Measurements from ENCODE around the gene RGL4. TPM values are rescaled to one million over a fixed set of nuclear protein-coding genes. Genes with fewer than 3 reads are reported as not detected.

Gene RGL4
- total and polyA plus RNA-seq, 2 of the 13 experiments (the other 11 are each of a cell fraction or from before 2014, with no cell fraction given), result not detected

DNA sequence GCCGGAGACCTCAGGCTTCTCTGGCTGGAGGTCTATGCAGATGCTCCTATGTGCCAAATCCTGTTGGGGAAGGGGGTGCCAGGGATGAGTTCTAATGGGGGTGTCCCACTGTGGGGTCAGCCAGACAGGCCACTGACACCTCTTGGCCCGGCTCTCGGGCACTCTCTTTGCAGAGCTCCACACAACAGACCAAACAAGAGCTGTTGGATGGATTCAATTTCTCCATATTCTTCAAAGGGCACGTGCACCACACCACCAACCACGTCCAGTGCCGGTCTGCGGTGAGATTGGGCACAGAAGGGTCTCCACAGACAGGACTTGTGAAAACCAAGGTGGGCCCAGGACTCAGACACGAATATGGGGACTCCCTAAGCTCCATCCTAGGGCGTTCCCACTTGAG, 2.2 kb upstream of the RGL4 start:
- ChIA-PET CTCF (ENCODE audit: low intra/inter-chr PET ratio, low total read pairs) (no interaction called here), POLR2A (interaction anchor here (1.2 kb wide), 1 partner anchor 29 kb away, joined by 3 read pairs; no protein-coding TSS in a partner anchor)
- H3K4me3 ChIP-seq (replicated peaks in 1 of 3; ENCODE audit: insufficient read depth in 1 of 3, low read depth in 2 of 3, low read length in 3 of 3), result no peak overlapping the region
- H3K4me1 ChIP-seq (ENCODE audit: insufficient read depth, low read length), result peaks cover 15% of the 10 kb centered on the region
- ATAC-seq (no peak), FAIRE-seq (no peak), DNase-seq (ENCODE audit: low spot score) (no peak)
- BruUV-seq (replicated peaks), result no TSS peak
- H3K27me3 ChIP-seq (ENCODE audit: control insufficient read depth in 1 of 2, insufficient read depth in 2 of 2, low read length in 2 of 2), result no peaks in the 10 kb centered on the region
- no peaks in the 10 kb centered on the region for H3K9me3 ChIP-seq (ENCODE audit: low read length)
- peaks cover 6 to 18% of the 10 kb centered on the region in 2 experiments; a peak in 3 of 5 replicates for H3K36me3 ChIP-seq (replicated peaks in 1 of 2; ENCODE audit: control insufficient read depth in 1 of 2, insufficient read depth in 2 of 2, low read length in 2 of 2)
- peaks cover 6% of the 10 kb centered on the region; the same call in 1 of the 2 replicates for H4K20me1 ChIP-seq (ENCODE audit: insufficient read depth, low read length)
- no peak overlapping the region for H3K9ac ChIP-seq (ENCODE audit: insufficient read depth, low read depth, low read length)
- no peak overlapping the region for H2AFZ ChIP-seq (ENCODE audit: low read length)
- 95% methylated on average over 4 of the region's 9 CpGs for WGBS (ENCODE audit: low lambda C conversion rate)
- no peak overlapping the region for H3K27ac ChIP-seq (ENCODE audit: extremely low read length, insufficient read depth, low read length)
- no peaks in the 10 kb centered on the region for H3K79me2 ChIP-seq (ENCODE audit: insufficient read depth, low read length)
- in situ Hi-C loops (cut with HindIII; ENCODE audit: extremely low pct_ligation_motif_present, low pct_unique_long_range_greater_than_20kb) (no loop called here), intact Hi-C loops (cut with micrococcal nuclease; ENCODE audit: unreplicated experiment) (no loop called here)
- H3K4me2 ChIP-seq (ENCODE audit: low read depth, low read length), result no peak overlapping the region
- no peak for TF ChIP-seq TCF7 (IDR thresholded peaks at IDR 0.05; ENCODE audit: low read depth)
- TF ChIP-seq, protein P1, sequence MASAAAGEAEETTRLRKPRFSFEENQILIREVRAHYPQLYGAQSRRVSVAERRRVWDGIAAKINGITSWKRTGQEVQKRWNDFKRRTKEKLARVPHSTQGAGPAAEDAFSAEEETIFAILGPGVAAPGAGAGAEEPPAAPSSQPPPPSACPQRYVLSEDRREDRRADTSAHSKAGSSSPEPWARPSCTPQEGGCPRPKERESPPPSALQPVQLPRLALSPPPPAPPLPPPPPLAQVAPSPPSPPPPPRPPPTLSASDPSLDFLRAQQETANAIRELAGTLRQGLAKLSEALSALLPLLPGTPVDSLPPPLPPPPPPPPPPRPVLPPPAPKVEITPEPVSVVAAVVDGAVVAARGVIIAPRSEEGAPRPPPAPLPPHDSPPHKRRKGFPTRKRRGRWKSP (CRISPR knock-in tag; IDR thresholded peaks at IDR 0.05), result no peak
- no peak for TF ChIP-seq HDAC1 (CRISPR knock-in tag; IDR thresholded peaks at IDR 0.05)
- TF ChIP-seq ZNF251 (CRISPR knock-in tag; IDR thresholded peaks at IDR 0.05), result no peak
- no peak for TF ChIP-seq HOXA5 (CRISPR knock-in tag; IDR thresholded peaks at IDR 0.05)
- TF ChIP-seq, protein P2, sequence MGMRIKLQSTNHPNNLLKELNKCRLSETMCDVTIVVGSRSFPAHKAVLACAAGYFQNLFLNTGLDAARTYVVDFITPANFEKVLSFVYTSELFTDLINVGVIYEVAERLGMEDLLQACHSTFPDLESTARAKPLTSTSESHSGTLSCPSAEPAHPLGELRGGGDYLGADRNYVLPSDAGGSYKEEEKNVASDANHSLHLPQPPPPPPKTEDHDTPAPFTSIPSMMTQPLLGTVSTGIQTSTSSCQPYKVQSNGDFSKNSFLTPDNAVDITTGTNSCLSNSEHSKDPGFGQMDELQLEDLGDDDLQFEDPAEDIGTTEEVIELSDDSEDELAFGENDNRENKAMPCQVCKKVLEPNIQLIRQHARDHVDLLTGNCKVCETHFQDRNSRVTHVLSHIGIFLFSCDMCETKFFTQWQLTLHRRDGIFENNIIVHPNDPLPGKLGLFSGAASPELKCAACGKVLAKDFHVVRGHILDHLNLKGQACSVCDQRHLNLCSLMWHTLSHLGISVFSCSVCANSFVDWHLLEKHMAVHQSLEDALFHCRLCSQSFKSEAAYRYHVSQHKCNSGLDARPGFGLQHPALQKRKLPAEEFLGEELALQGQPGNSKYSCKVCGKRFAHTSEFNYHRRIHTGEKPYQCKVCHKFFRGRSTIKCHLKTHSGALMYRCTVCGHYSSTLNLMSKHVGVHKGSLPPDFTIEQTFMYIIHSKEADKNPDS (CRISPR knock-in tag; IDR thresholded peaks at IDR 0.05), result no peak
- TF ChIP-seq ZNF367 (CRISPR knock-in tag; IDR thresholded peaks at IDR 0.05; ENCODE audit: borderline replicate concordance), result no peak
- TF ChIP-seq KLF16 (CRISPR knock-in tag; IDR thresholded peaks at IDR 0.05), result no peak
- no peak for TF ChIP-seq PTBP1 (IDR thresholded peaks at IDR 0.05; ENCODE audit: low read depth, low read length, poor library complexity, severe bottlenecking)
- no peak for TF ChIP-seq ZNF577 (CRISPR knock-in tag; IDR thresholded peaks at IDR 0.05; ENCODE audit: borderline replicate concordance, low read depth)
- TF ChIP-seq MIER3 (CRISPR knock-in tag; IDR thresholded peaks at IDR 0.05; ENCODE audit: borderline replicate concordance), result no peak
